Right atrium auricular region (tissue), 2 donors: ENCODE data around the gene IFT43. TPM values are rescaled to one million over a fixed set of nuclear protein-coding genes. Genes with fewer than 3 reads are reported as not detected.

Source experiments
- DNase-seq: peaks from one replicate; pipeline ENCODE4 v3.0.0-alpha.2; 2019; ENCODE audit warnings: low spot score
- H3K27ac ChIP-seq, 2 donors: fragments of 200-600 bp; sonication (generic); 1 replicate in 1 of 2; 2 replicates in 1 of 2; pipeline ENCODE4 v1.5.1; 2016 to 2019
- H3K27me3 ChIP-seq, 2 donors: fragments of 200-600 bp; sonication (generic); one replicate each; pipeline versions ENCODE4 v1.5.1 to v1.6.0; 2017 to 2019
- H3K36me3 ChIP-seq: fragments of 200-600 bp; sonication (generic); one replicate; pipeline ENCODE4 v1.5.1; 2016
- H3K4me1 ChIP-seq, 2 donors: fragments of 200-600 bp; sonication (generic); one replicate each; pipeline versions ENCODE4 v1.5.1 to v1.6.0; 2017 to 2019
- H3K4me3 ChIP-seq, 2 donors: fragments of 200-600 bp; sonication (generic); 1 replicate in 1 of 2; 2 replicates in 1 of 2; pipeline ENCODE4 v1.5.1; 2017 to 2019; ENCODE audit warnings: mild to moderate bottlenecking in 1 of 2, moderate library complexity in 1 of 2
- H3K9me3 ChIP-seq, 2 donors: fragments of 200-600 bp; sonication (generic); one replicate each; pipeline ENCODE4 v1.5.1; 2019
- total RNA-seq, 2 donors: library from RNA; depleted of rRNA; stranded (reverse); fragments of >200 nt; gene quantifications; one replicate each; pipeline ENCODE4 v1.1.0, GENCODE V29; 2016
- TF ChIP-seq, protein P1 (sequence below), 2 donors: fragments of 200-600 bp; sonication (generic); IDR thresholded peaks; one replicate each; pipeline ENCODE4 v1.5.1; 2019; ENCODE audit warnings: antibody characterized with exemption in 2 of 2

IFT43 gene
- total RNA-seq, 2 donors from 2014 or later: 32.6 to 59.0 TPM

DNA sequence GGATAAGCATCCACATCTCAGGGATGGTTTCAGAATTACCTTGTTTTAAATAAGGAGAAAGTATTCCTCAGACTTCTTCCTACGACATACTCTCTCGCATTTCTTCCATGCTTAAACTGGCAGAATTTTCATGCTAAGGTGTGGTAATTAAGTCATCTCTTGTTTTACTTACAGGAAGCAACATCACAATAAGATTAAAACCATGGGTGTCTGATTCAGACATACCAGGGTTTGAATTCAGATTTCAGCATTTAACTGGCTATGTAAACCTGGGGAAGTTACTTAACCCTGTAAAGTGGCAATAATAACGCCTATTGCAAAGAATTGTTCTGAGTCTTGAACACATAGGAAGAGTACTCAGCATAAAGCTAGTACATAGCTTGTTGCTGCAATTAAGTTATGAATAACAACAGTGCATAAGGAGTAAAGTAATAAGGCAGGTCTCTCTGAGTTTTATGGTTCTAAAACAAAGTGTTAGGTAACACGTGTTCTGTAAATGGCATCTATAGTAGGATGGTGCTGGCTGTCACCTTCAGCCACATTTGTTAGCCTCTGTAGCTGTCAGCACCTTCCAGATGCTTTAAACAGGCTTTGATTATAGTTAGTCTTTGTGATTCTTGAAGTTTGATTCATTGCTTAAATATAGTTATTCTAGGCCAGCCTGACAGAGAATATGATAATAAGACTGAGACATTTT lies 38.8 kb downstream of the IFT43 start:
- H3K27me3 ChIP-seq: no peaks in the 10 kb centered on the region
- H3K27ac ChIP-seq: peak overlapping the region in 1 of 2 donors; percentile 75
- peaks cover 0 to 9% of the 10 kb centered on the region in 2 donors for H3K9me3 ChIP-seq
- peaks cover 19% of the 10 kb centered on the region for H3K36me3 ChIP-seq
- no peak for DNase-seq
- TF ChIP-seq, protein P1, sequence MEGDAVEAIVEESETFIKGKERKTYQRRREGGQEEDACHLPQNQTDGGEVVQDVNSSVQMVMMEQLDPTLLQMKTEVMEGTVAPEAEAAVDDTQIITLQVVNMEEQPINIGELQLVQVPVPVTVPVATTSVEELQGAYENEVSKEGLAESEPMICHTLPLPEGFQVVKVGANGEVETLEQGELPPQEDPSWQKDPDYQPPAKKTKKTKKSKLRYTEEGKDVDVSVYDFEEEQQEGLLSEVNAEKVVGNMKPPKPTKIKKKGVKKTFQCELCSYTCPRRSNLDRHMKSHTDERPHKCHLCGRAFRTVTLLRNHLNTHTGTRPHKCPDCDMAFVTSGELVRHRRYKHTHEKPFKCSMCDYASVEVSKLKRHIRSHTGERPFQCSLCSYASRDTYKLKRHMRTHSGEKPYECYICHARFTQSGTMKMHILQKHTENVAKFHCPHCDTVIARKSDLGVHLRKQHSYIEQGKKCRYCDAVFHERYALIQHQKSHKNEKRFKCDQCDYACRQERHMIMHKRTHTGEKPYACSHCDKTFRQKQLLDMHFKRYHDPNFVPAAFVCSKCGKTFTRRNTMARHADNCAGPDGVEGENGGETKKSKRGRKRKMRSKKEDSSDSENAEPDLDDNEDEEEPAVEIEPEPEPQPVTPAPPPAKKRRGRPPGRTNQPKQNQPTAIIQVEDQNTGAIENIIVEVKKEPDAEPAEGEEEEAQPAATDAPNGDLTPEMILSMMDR (IDR thresholded peaks at IDR 0.05): no peak
- H3K4me3 ChIP-seq: no peak overlapping the region
- H3K4me1 ChIP-seq: no peaks in the 10 kb centered on the region

GRCh38 chr14:76034566-76034965 lies 49.0 kb downstream of the IFT43 start:
- no peaks in the 10 kb centered on the region for H3K4me1 ChIP-seq
- no peaks in the 10 kb centered on the region for H3K9me3 ChIP-seq
- H3K27me3 ChIP-seq: no peaks in the 10 kb centered on the region
- TF ChIP-seq, protein P1 (IDR thresholded peaks at IDR 0.05): no peak
- peaks cover 9% of the 10 kb centered on the region for H3K36me3 ChIP-seq
- no peak overlapping the region for H3K4me3 ChIP-seq
- H3K27ac ChIP-seq: no peak overlapping the region
- no peak for DNase-seq

GRCh38 chr14:76040704-76041103 lies 55.1 kb downstream of the IFT43 start:
- TF ChIP-seq, protein P1 (IDR thresholded peaks at IDR 0.05): no peak
- no peak for DNase-seq
- no peak overlapping the region for H3K27ac ChIP-seq
- H3K4me1 ChIP-seq: no peaks in the 10 kb centered on the region
- H3K9me3 ChIP-seq: no peaks in the 10 kb centered on the region
- H3K27me3 ChIP-seq: no peaks in the 10 kb centered on the region
- H3K4me3 ChIP-seq: no peak overlapping the region
- H3K36me3 ChIP-seq: no peaks in the 10 kb centered on the region

DNA sequence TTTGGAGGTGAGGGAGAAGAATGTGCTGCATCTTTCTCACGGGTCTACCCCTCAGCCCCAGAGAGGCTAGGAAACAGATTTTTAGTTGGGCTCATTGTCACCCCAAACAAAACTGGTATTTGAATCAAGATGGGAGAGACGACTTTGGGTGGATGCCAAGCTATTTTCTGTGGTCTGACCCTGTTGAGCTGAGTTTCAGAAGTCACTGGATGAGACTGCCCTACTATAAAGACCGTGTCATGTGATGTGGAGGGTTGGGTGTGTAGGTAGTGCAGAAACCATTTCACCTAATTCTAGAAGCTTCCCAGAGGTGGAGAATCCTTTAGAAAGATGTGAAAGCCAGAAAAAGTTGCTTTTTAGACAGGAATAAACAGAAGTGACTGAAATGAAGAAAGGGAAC lies 60.2 kb downstream of the IFT43 start:
- H3K27me3 ChIP-seq: no peaks in the 10 kb centered on the region
- H3K4me3 ChIP-seq: no peak overlapping the region
- no peaks in the 10 kb centered on the region for H3K36me3 ChIP-seq
- no peak overlapping the region for H3K27ac ChIP-seq
- DNase-seq: no peak
- peaks cover 0 to 7% of the 10 kb centered on the region in 2 donors for H3K4me1 ChIP-seq
- TF ChIP-seq, protein P1 (IDR thresholded peaks at IDR 0.05): no peak
- H3K9me3 ChIP-seq: no peaks in the 10 kb centered on the region

- no peak for DNase-seq
- Histone ChIP-seq H3K4me1 (peaks cover 0 to 7% of the 10 kb centered on the region in 2 donors), H3K27ac (no peak overlapping the region), H3K36me3 (no peaks in the 10 kb centered on the region), H3K27me3 (no peaks in the 10 kb centered on the region), H3K4me3 (no peak overlapping the region), H3K9me3 (no peaks in the 10 kb centered on the region)
- TF ChIP-seq, protein P1 (IDR thresholded peaks at IDR 0.05): no peak
Observed at GRCh38 chr14:76050250-76050649, 64.7 kb downstream of the IFT43 start.
